Hematopoietic multipotent progenitor cell treated with erythropoietin and hydrocortisone succinate and interleukin-3 and kit ligand, for 15 days (in vitro differentiated cells): ENCODE data around the gene PLA2G4E.

Source experiments
- DNase-seq: peaks from one replicate; pipeline ENCODE4 v3.0.0-alpha.2; 2015; ENCODE audit warnings: low spot score

Gene PLA2G4E

GRCh38 chr15:42018306-42019224, 2.3 kb downstream of the PLA2G4E start:
- DNase-seq: no peak

- DNase-seq: no peak
Measured at GRCh38 chr15:42016971-42017370, 3.9 kb downstream of the PLA2G4E start.

GRCh38 chr15:42014406-42014805, 6.4 kb downstream of the PLA2G4E start:
- no peak for DNase-seq

- DNase-seq: no peak
Measured at GRCh38 chr15:42012928-42013482, 7.8 kb downstream of the PLA2G4E start.

- DNase-seq: no peak
Measured at GRCh38 chr15:42012241-42012640, 8.6 kb downstream of the PLA2G4E start.

- DNase-seq: no peak
Measured at GRCh38 chr15:42011074-42011473, 9.8 kb downstream of the PLA2G4E start.

- DNase-seq: no peak
Measured at GRCh38 chr15:42010434-42010833, 10.4 kb downstream of the PLA2G4E start.

GRCh38 chr15:42009474-42009873, 11.4 kb downstream of the PLA2G4E start:
- DNase-seq: no peak

- DNase-seq: no peak
Measured at GRCh38 chr15:42009022-42009421, 11.8 kb downstream of the PLA2G4E start.

GRCh38 chr15:42007386-42007785, 13.5 kb downstream of the PLA2G4E start:
- DNase-seq: no peak

- DNase-seq: no peak
Measured at GRCh38 chr15:42002333-42002732, 18.5 kb downstream of the PLA2G4E start.

- DNase-seq: no peak
Measured at GRCh38 chr15:42001236-42001635, 19.6 kb downstream of the PLA2G4E start.

- DNase-seq: no peak
Measured at GRCh38 chr15:41999290-42000285, 21.3 kb downstream of the PLA2G4E start.

GRCh38 chr15:41997845-41998244, 23.0 kb downstream of the PLA2G4E start:
- DNase-seq: no peak

GRCh38 chr15:41996921-41997592, 23.8 kb downstream of the PLA2G4E start:
- no peak for DNase-seq

GRCh38 chr15:41996376-41996775, 24.5 kb downstream of the PLA2G4E start:
- DNase-seq: no peak

- DNase-seq: no peak
Measured at GRCh38 chr15:41995476-41995855, 25.4 kb downstream of the PLA2G4E start.

GRCh38 chr15:41994772-41995475, 25.9 kb downstream of the PLA2G4E start:
- DNase-seq: no peak

GRCh38 chr15:41994171-41994650, 26.6 kb downstream of the PLA2G4E start:
- no peak for DNase-seq

- DNase-seq: no peak
Measured at GRCh38 chr15:41993472-41994170, 27.2 kb downstream of the PLA2G4E start.
